Kidney (tissue), 14 donors: ENCODE measurements around the gene MAPRE3. TPM values are rescaled to one million over a fixed set of nuclear protein-coding genes. Genes with fewer than 3 reads are reported as not detected.
A peak's percentile ranks its signal among the peaks of the same experiment; 100 is the strongest.

Experiments
- DNase-seq, 5 donors: peaks; one replicate each; pipeline ENCODE4 v3.0.0-alpha.2; 2013 to 2020
- FAIRE-seq: peaks from 2 replicates; lab custom pipeline; 2012; peaks lifted over from hg19 to GRCh38; lab: Jason Lieb, UNC
- H3K27ac ChIP-seq, 2 donors: one replicate each; pipeline ENCODE4 v1.7.0; 2013; ENCODE audit warnings: low read depth in 2 of 2, low read length in 2 of 2, inconsistent platforms in 1 of 2
- H3K27me3 ChIP-seq: one replicate; pipeline ENCODE4 v1.7.1; 2013; ENCODE audit warnings: low read length, inconsistent platforms; ENCODE audit not compliant: control insufficient read depth, insufficient read depth
- H3K36me3 ChIP-seq, 3 donors: one replicate each; pipeline versions ENCODE4 v1.7.0 to v1.7.1; 2013; ENCODE audit warnings: low read length in 3 of 3, control low read depth in 1 of 3, inconsistent platforms in 1 of 3; ENCODE audit not compliant: insufficient read depth in 3 of 3, control insufficient read depth in 2 of 3
- H3K4me1 ChIP-seq, 3 donors: one replicate each; pipeline versions ENCODE4 v1.7.0 to v1.7.1; 2013; ENCODE audit warnings: low read length in 3 of 3, inconsistent platforms in 1 of 3, low read depth in 1 of 3; ENCODE audit not compliant: control insufficient read depth in 2 of 3, insufficient read depth in 2 of 3
- H3K4me3 ChIP-seq, 3 donors: one replicate each; pipeline versions ENCODE4 v1.7.0 to v1.8.1; 2013; ENCODE audit warnings: low read length in 3 of 3, control low read depth in 1 of 3, inconsistent platforms in 1 of 3
- H3K9ac ChIP-seq, 3 donors: one replicate each; pipeline versions ENCODE4 v1.7.0 to v1.7.1; 2013; ENCODE audit warnings: low read length in 3 of 3, control low read depth in 1 of 3, inconsistent platforms in 1 of 3
- H3K9me3 ChIP-seq, 3 donors: one replicate each; pipeline versions ENCODE4 v1.7.0 to v1.7.1; 2013; ENCODE audit warnings: low read length in 3 of 3, control low read depth in 1 of 3, inconsistent platforms in 1 of 3; ENCODE audit not compliant: control insufficient read depth in 2 of 3, insufficient read depth in 1 of 3
- CTCF ChIP-seq: IDR thresholded peaks from 3 replicates; pipeline ENCODE4 v1.5.1; 2012; ENCODE audit warnings: mild to moderate bottlenecking, moderate library complexity, borderline replicate concordance; ENCODE audit not compliant: insufficient read depth; ENCODE audit errors: extremely low read depth
- intact Hi-C: fragments of 100-400 bp; cut with DNase I; formaldehyde crosslinking; loops from one replicate; pipeline ENCODE4 v1.11.1; 2022
- polyA plus RNA-seq: library from polyadenylated mRNA; stranded (reverse); fragments of 350-450 nt; fragmentation: Illumina TruSeq; extraction: RNeasy Lipid Tissue Mini Kit (QIAGEN cat#74804); gene quantifications from one replicate; pipeline ENCODE4 v1.2.3, GENCODE V29; 2014; ENCODE audit warnings: low read depth, low replicate concordance; ENCODE audit not compliant: insufficient read depth
- total RNA-seq: library from RNA; stranded (reverse); fragmentation: NEBNext Ultra II Directional; extraction: Animal tissue kit (Norgen Biotek cat#: 25700); gene quantifications from one replicate; pipeline ENCODE4 v1.2.1, GENCODE V29; 2021
- donor health status: control.
- donor health status: control.
- donor health status: control.
- donor health status: control.
- donor health status: control.
- donor health status: DM: yes; HTN: yes; CAD: no.
- donor health status: Normal renal cell carcinoma (clear cell type).

The MAPRE3 gene
- total and polyA plus RNA-seq, 2 donors from 2014 or later, result 17.9 to 49.6 TPM

- peak in 1 of 5 donors; percentile 38 for DNase-seq
- no peaks in the 10 kb centered on the region for H3K9me3 ChIP-seq
- H3K4me3 ChIP-seq, result no peak overlapping the region
- no peak overlapping the region for H3K9ac ChIP-seq
- peaks cover 0 to 3% (median 0%) of the 10 kb centered on the region in 3 donors for H3K4me1 ChIP-seq
- H3K36me3 ChIP-seq, result no peaks in the 10 kb centered on the region
- FAIRE-seq, result no peak
- intact Hi-C loops, result no loop called here
- no peak for TF ChIP-seq CTCF
- no peaks in the 10 kb centered on the region for H3K27me3 ChIP-seq
- no peak overlapping the region for H3K27ac ChIP-seq
These were observed 23.3 kb downstream of the MAPRE3 start for GRCh38 chr2:26993768-26994167.

- no peak overlapping the region for H3K27ac ChIP-seq
- no peaks in the 10 kb centered on the region for H3K27me3 ChIP-seq
- no peak for DNase-seq
- H3K4me1 ChIP-seq, result peaks cover 0 to 3% (median 0%) of the 10 kb centered on the region in 3 donors
- TF ChIP-seq CTCF, result no peak
- intact Hi-C loops, result no loop called here
- no peaks in the 10 kb centered on the region for H3K36me3 ChIP-seq
- H3K4me3 ChIP-seq, result no peak overlapping the region
- no peak overlapping the region for H3K9ac ChIP-seq
- H3K9me3 ChIP-seq, result no peaks in the 10 kb centered on the region
- no peak for FAIRE-seq
These were observed 24.5 kb downstream of the MAPRE3 start for GRCh38 chr2:26994983-26995382.

- no peak for TF ChIP-seq CTCF
These were observed 27.0 kb downstream of the MAPRE3 start for GRCh38 chr2:26997394-26997793.

GRCh38 chr2:26998323-26998722, 27.9 kb downstream of the MAPRE3 start:
- Histone ChIP-seq H3K27me3 (no peaks in the 10 kb centered on the region), H3K27ac (no peak overlapping the region), H3K9ac (no peak overlapping the region), H3K4me3 (no peak overlapping the region), H3K4me1 (no peaks in the 10 kb centered on the region), H3K36me3 (no peaks in the 10 kb centered on the region), H3K9me3 (no peaks in the 10 kb centered on the region)
- TF ChIP-seq CTCF, result no peak
- DNase-seq, result no peak
- FAIRE-seq, result no peak
- intact Hi-C loops, result no loop called here

More at GRCh38 chr2:26997394-26997793, 27.0 kb downstream of the MAPRE3 start:
- no peak for FAIRE-seq
- Histone ChIP-seq H3K27me3 (no peaks in the 10 kb centered on the region), H3K4me3 (no peak overlapping the region), H3K4me1 (no peaks in the 10 kb centered on the region), H3K27ac (no peak overlapping the region), H3K9me3 (no peaks in the 10 kb centered on the region), H3K9ac (no peak overlapping the region), H3K36me3 (no peaks in the 10 kb centered on the region)
- intact Hi-C loops, result no loop called here
- no peak for DNase-seq
